Choroid plexus epithelial cell (primary cell): ENCODE data around the gene NHSL2.

ENCODE experiments used
- DNase-seq: peaks from one replicate; pipeline ENCODE4 v3.0.0-alpha.2; 2010; ENCODE audit warnings: low read depth
- H3K4me3 ChIP-seq: 2 replicates; pipeline ENCODE4 v1.5.1; 2011; ENCODE audit warnings: low read depth, mild to moderate bottlenecking, control low read depth, low read length, moderate library complexity
- TF ChIP-seq, protein P1 (sequence below): conservative IDR thresholded peaks from 2 replicates; pipeline ENCODE4 v1.5.1; 2011; ENCODE audit warnings: low read depth, mild to moderate bottlenecking, control low read depth, inconsistent platforms, low read length, moderate library complexity

The NHSL2 gene

GRCh38 chrX:72181178-72182125 lies 270.8 kb downstream of the NHSL2 start, which contains the start of gene PIN4:
TSS of gene PIN4 (plus strand) at chrX:72181757. CDS start at chrX:72181786, 29 bp downstream.
- peak within 1 kb of the TSS; percentile 78 for H3K4me3 ChIP-seq
- TF ChIP-seq, protein P1, sequence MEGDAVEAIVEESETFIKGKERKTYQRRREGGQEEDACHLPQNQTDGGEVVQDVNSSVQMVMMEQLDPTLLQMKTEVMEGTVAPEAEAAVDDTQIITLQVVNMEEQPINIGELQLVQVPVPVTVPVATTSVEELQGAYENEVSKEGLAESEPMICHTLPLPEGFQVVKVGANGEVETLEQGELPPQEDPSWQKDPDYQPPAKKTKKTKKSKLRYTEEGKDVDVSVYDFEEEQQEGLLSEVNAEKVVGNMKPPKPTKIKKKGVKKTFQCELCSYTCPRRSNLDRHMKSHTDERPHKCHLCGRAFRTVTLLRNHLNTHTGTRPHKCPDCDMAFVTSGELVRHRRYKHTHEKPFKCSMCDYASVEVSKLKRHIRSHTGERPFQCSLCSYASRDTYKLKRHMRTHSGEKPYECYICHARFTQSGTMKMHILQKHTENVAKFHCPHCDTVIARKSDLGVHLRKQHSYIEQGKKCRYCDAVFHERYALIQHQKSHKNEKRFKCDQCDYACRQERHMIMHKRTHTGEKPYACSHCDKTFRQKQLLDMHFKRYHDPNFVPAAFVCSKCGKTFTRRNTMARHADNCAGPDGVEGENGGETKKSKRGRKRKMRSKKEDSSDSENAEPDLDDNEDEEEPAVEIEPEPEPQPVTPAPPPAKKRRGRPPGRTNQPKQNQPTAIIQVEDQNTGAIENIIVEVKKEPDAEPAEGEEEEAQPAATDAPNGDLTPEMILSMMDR = no peak
- DNase-seq = peak; percentile 97

- H3K4me3 ChIP-seq = no peak overlapping the region
- TF ChIP-seq, protein P1 = no peak
- DNase-seq = no peak
Measured at GRCh38 chrX:72182924-72183323, 272.3 kb downstream of the NHSL2 start.

DNA sequence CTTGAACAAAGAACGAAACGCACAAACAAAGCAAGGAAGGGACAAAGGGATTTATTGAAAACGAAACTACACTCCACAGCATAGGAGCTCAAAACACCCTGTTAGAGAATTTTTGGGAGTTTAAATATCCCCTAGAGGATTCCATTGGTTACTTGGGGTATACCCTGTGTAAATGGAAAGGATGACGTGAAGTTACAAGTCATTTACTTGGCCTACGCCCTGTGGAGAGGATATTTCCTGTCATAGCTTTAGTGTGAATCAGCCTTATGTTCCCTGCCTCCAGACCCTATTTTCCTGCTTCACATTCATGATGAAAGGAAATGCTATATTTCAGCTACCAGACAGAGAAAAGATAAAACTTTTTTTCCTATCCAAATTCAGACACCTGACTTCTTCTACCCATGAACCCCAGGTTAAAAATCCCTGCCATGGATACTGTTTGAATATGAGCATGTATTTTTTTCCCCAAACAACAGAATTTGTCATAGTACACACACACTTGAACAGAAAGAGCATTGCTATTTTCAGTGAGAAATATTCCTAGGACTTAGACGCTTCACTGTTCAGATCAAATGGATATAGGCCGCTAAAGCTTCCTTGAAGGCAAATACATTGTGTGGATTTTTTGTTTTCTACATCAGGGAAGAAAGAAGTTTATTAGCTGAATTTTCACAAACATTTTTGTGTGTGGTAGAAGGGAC lies 291.3 kb downstream of the NHSL2 start:
- peak; percentile 80 for DNase-seq
- no peak overlapping the region for H3K4me3 ChIP-seq

More for the DNA sequence above, 291.3 kb downstream of the NHSL2 start:
- TF ChIP-seq, protein P1 = no peak
